ENCODE data around the gene SFI1. TPM values are rescaled to one million over a fixed set of nuclear protein-coding genes. Genes with fewer than 3 reads are reported as not detected.
"Not testable (repeated sequence)": the region's sequence is repeated elsewhere in the genome, so short reads cannot be mapped to it uniquely, and the experiment has no call there.

SFI1 gene
- total and polyA plus RNA-seq, 4 donors: 3.1 to 16.2 (median 7.4) TPM

DNA sequence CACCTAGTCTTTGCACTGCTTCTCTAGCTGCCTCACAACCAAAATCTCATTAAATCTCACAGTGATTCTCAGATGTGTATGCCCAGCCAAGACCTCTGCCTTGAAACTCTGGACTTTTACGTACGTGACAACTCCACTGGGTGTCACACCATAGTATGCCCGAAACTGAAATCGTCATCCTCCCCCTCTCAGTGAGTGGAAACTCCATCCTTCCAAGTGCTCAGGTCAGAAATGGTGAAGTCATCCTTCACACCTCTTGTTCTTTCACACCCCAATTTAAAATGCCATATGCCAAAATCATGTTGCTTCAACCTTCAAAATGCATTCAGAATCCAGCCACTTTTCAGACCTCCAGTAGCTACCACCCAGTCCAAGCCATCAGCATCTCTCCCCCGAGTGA is 42.5 kb downstream of the SFI1 start:
- H3K9ac ChIP-seq (ENCODE audit: low read depth in 1 of 2, low read length in 2 of 2): no peak overlapping the region
- H3K27me3 ChIP-seq (ENCODE audit: control insufficient read depth in 4 of 4, insufficient read depth in 4 of 4, low read length in 3 of 4): no peaks in the 10 kb centered on the region
- H3K4me1 ChIP-seq (ENCODE audit: control insufficient read depth in 4 of 4, insufficient read depth in 4 of 4, low read length in 3 of 4): no peaks in the 10 kb centered on the region
- 87% methylated on average over 5 of the region's 5 CpGs for WGBS
- H3K4me3 ChIP-seq (ENCODE audit: low read depth in 1 of 3, low read length in 3 of 3): no peak overlapping the region
- no peaks in the 10 kb centered on the region for H3K36me3 ChIP-seq (ENCODE audit: control insufficient read depth in 4 of 4, insufficient read depth in 3 of 4, low read depth in 1 of 4, low read length in 3 of 4)
- no peak overlapping the region for H3K27ac ChIP-seq (ENCODE audit: low read depth in 1 of 2, low read length in 2 of 2)
- no peak for DNase-seq (ENCODE audit: low spot score)
- TF ChIP-seq SP1 (IDR thresholded peaks at IDR 0.05) (no peak), NR2F2 (IDR thresholded peaks at IDR 0.05) (no peak)
- H3K9me3 ChIP-seq (ENCODE audit: control insufficient read depth in 4 of 4, low read length in 3 of 4): no peaks in the 10 kb centered on the region

DNA sequence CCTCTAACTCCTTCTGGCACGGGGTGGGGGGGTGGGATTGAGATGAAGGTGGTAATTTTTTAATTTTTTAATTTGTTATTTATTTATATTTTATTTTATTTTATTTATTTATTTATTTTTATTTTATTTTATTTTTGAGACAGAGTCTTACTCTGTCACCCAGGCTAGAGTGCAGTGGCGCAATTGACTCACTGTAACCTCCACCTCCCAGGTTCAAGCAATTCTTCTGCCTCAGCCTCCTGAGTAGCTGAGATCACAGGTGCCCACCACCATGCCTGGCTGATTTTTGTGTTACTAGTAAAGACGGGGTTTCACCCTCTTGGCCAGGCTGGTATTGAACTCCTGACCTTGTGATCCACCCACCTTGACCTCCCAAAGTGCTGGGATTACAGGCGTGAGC is 43.8 kb downstream of the SFI1 start:
- H3K36me3 ChIP-seq (ENCODE audit: control insufficient read depth in 4 of 4, insufficient read depth in 3 of 4, low read depth in 1 of 4, low read length in 3 of 4); H3K9me3 ChIP-seq (ENCODE audit: control insufficient read depth in 4 of 4, low read length in 3 of 4); DNase-seq (ENCODE audit: low spot score); H3K9ac ChIP-seq (ENCODE audit: low read depth in 1 of 2, low read length in 2 of 2); H3K4me3 ChIP-seq (ENCODE audit: low read depth in 1 of 3, low read length in 3 of 3); H3K27ac ChIP-seq (ENCODE audit: low read depth in 1 of 2, low read length in 2 of 2); H3K27me3 ChIP-seq (ENCODE audit: control insufficient read depth in 4 of 4, insufficient read depth in 4 of 4, low read length in 3 of 4); H3K4me1 ChIP-seq (ENCODE audit: control insufficient read depth in 4 of 4, insufficient read depth in 4 of 4, low read length in 3 of 4): not testable (repeated sequence)
- WGBS: 97% methylated on average over 4 of the region's 4 CpGs

- no peaks in the 10 kb centered on the region for H3K36me3 ChIP-seq (ENCODE audit: control insufficient read depth in 4 of 4, insufficient read depth in 3 of 4, low read depth in 1 of 4, low read length in 3 of 4)
- no peak overlapping the region for H3K27ac ChIP-seq (ENCODE audit: low read depth in 1 of 2, low read length in 2 of 2)
- H3K9ac ChIP-seq (ENCODE audit: low read depth in 1 of 2, low read length in 2 of 2): no peak overlapping the region
- H3K4me3 ChIP-seq (ENCODE audit: low read depth in 1 of 3, low read length in 3 of 3): no peak overlapping the region
- over 99% methylated on average over 5 of the region's 5 CpGs for WGBS
- H3K4me1 ChIP-seq (ENCODE audit: control insufficient read depth in 4 of 4, insufficient read depth in 4 of 4, low read length in 3 of 4): no peaks in the 10 kb centered on the region
- TF ChIP-seq FOXA2 (IDR thresholded peaks at IDR 0.05) (no peak), NR2F2 (IDR thresholded peaks at IDR 0.05) (no peak), GABPA (IDR thresholded peaks at IDR 0.05 in 1 of 2, conservative IDR thresholded peaks at IDR 0.05 in 1 of 2) (no peak), REST (IDR thresholded peaks at IDR 0.05) (no peak), FOXA1 (IDR thresholded peaks at IDR 0.05) (no peak), YY1 (IDR thresholded peaks at IDR 0.05) (no peak), EGR1 (IDR thresholded peaks at IDR 0.05; ENCODE audit: low read depth in 2 of 2) (no peak)
- TF ChIP-seq, protein P1, sequence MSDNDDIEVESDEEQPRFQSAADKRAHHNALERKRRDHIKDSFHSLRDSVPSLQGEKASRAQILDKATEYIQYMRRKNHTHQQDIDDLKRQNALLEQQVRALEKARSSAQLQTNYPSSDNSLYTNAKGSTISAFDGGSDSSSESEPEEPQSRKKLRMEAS (IDR thresholded peaks at IDR 0.05): no peak
- TF ChIP-seq, protein P2, sequence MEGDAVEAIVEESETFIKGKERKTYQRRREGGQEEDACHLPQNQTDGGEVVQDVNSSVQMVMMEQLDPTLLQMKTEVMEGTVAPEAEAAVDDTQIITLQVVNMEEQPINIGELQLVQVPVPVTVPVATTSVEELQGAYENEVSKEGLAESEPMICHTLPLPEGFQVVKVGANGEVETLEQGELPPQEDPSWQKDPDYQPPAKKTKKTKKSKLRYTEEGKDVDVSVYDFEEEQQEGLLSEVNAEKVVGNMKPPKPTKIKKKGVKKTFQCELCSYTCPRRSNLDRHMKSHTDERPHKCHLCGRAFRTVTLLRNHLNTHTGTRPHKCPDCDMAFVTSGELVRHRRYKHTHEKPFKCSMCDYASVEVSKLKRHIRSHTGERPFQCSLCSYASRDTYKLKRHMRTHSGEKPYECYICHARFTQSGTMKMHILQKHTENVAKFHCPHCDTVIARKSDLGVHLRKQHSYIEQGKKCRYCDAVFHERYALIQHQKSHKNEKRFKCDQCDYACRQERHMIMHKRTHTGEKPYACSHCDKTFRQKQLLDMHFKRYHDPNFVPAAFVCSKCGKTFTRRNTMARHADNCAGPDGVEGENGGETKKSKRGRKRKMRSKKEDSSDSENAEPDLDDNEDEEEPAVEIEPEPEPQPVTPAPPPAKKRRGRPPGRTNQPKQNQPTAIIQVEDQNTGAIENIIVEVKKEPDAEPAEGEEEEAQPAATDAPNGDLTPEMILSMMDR (IDR thresholded peaks at IDR 0.05; ENCODE audit: low read depth, low read length, missing input control): no peak
- DNase-seq (ENCODE audit: low spot score): no peak
- no peaks in the 10 kb centered on the region for H3K27me3 ChIP-seq (ENCODE audit: control insufficient read depth in 4 of 4, insufficient read depth in 4 of 4, low read length in 3 of 4)
- no peaks in the 10 kb centered on the region for H3K9me3 ChIP-seq (ENCODE audit: control insufficient read depth in 4 of 4, low read length in 3 of 4)
Observed at GRCh38 chr22:31540966-31541365, 44.6 kb downstream of the SFI1 start.

Data from liver (tissue), 9 donors.